CD4-positive, alpha-beta T cell treated with Interleukin-1 beta for 1 hour (primary cell): ENCODE results near the gene GFPT2.

Experiments
- DNase-seq, 2 donors: peaks; one replicate each; pipeline ENCODE4 v3.0.0-alpha.2; 2020 to 2022

Gene GFPT2

DNA sequence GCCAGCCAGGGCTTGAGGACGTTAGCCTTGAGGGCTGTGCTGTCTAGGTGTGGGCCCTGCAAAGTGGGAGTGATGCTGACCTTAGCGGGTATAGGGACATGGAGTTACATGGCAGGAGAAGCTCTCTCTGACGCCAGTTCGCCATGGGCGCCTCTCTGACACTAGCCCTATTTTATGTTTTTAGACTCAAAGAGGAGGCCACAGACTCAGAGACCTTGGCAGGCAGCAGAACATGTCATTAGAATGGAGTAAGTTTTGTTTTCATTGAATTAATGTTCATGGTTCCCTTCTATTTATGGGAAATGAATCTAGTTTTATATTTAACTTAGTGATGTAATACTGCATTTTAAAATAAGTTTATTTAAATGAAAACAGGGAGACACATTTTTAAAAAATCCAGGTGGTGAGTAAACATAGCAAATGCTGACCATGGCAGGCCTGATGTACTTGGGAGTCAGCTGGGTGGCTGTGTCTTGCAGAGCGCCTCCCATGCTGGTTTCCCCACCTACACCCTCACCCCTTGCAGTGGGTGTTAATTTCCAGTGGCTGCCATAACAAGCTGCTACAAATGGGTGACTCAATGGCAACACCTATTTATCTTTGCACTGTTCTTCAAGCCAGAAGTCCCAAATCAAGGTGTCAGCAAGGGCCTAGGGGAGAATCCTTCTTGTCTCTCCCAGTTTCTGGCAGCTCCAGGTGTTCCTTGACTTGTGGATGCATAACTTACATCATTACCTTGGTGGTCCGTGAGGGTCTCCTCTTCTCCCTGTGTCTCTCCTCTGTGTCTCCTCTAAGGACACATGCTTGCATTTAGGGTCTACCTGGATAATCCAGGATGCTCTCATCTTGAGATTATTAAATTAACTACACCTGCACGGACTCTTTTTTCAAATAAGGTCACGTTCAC lies 25.6 kb upstream of the GFPT2 start:
- no peak for DNase-seq

DNA sequence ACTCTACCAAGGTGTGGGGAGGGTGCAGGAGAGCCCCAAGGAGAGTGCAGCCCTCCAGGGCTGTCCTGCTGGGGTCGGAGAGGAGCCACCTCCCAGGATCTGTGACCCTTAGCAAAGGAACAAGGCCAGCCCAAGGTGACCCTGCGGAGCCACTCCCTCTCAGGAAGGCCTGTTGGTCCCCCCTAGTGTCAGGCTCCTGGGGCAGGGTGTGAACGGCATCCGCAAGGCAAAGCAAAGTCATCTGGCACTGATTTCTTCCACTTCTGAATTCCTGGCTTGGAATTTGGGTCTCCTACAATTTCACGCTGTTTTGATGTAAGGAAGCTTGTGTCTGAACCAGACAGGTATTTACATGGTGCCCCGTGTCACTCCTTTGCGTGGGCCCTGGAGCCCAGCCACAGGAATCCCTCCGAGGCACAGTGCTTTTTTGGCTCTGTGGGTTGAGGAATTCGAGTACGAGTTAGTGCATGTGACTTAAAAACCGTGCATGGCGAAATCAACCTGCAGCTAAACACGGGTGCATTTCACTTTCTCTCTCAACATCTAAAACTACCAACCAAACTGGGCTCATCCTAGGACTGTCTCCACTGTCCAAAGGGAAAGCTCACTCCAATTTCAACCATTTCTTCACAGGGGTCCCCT lies 24.5 kb upstream of the GFPT2 start:
- no peak for DNase-seq

DNA sequence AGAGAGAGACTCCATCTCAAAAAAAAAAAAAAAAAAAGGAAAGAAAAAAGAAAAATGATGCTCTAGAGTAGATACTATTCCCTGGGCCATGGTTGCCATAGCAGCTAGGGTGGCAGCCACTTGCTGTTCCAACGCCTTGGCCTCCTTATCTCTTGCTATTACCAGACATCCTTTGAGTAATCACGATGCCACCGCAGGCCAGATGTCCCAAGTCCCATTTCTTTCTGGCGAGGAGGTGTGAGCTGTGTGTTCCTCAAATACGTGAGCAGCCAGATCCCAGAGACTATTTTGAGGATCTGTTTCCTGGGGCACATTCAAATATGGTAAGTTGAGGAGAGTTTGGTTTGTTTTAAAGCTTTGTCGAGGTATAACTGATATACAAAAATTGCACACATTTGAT lies 23.4 kb upstream of the GFPT2 start:
- DNase-seq = no peak

DNA sequence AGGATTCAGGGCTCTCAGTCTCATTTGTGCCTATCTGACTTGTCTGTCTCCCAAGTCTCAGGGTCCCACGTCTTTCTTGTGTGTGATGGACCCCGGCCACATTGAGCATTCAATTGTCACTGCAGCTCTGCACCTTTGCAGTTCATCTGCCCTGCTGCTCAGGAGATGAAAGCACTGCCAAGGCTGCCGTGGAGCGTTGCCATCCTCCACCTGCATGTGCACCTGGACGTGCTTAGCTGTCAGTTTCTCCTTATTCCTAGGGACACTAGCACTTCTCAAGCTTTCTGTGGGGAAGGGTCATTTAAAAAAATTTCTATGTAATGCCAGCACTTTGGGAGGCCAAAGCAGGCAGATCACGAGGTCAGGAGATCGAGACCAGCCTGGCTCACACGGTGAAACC lies 22.8 kb upstream of the GFPT2 start:
- DNase-seq = no peak

DNA sequence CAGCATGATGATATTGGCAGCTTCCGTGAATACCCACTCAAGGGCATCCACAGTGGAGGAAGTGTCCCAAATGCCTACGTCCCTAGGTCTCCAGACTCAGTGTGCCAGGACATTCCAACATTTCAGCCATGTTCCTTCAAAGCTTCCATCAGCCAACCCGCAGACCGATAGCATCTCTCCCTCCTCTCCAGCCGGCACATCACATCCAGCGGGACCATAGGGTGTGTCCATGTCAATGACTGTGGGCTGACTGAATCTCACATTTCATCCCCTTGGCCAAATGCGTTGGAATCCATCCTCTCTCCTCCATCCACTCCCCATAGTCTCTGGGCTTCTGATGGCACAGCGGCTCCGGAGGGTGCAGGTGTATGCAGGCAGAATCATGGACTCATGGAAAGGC lies 22.2 kb upstream of the GFPT2 start:
- DNase-seq = no peak

DNA sequence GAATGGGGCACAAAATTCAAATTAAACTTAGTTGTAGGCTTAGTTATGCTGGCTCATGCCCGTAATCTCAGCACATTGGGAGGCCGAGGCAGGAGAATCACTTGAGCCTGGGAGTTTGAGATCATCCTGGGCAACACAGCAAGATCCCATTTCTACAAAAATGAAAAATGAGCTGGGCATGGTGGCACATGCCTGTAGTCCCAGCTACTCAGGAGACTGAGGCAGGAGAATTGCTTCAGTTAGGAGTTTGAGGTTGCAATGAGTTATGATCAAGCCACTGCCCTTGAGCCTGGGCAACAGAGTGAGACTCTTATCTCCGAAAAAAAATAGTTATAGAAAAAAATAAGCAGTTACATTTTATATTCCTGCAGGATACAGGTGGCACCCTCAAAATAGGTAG lies 20.7 kb upstream of the GFPT2 start:
- no peak for DNase-seq

DNA sequence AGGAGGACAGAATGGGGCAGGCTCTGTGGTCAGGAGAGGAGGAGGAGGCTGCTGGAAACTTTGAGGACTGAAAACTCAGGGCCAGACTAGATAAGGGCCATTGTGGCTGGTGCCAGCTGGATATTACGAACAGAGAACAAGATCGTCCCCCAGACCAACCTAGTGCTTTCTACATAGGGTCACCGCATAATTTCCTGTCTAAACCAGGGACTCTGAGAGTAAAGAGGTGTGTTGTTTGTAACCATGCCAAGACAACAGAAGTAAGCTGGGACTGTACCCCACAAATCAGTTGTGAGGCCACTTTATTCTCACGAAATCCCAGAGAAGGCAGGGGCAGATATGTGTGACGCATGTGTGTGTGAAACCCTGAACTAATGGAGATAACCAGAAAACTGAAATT lies 20.3 kb upstream of the GFPT2 start:
- DNase-seq = no peak

DNA sequence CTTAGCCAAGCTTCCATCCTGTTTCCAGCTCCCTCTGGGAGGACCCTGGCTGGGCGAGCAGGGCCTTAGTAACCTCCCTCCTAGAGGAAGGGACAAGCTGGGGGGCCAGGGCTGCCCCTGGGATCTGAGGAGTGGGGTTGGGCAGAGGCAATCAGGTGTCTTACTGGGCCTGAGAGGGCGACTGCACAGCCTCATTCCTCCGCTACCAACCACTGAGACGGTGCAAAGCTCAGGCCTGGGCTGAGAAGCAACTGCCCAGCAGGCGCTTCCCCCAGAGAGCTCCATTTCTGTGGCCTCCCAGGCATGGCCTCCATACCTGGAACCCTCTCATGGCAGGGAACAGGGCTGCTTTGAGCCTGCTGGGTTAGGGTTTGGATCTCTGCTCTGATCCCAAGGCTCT lies 18.8 kb upstream of the GFPT2 start:
- no peak for DNase-seq

DNA sequence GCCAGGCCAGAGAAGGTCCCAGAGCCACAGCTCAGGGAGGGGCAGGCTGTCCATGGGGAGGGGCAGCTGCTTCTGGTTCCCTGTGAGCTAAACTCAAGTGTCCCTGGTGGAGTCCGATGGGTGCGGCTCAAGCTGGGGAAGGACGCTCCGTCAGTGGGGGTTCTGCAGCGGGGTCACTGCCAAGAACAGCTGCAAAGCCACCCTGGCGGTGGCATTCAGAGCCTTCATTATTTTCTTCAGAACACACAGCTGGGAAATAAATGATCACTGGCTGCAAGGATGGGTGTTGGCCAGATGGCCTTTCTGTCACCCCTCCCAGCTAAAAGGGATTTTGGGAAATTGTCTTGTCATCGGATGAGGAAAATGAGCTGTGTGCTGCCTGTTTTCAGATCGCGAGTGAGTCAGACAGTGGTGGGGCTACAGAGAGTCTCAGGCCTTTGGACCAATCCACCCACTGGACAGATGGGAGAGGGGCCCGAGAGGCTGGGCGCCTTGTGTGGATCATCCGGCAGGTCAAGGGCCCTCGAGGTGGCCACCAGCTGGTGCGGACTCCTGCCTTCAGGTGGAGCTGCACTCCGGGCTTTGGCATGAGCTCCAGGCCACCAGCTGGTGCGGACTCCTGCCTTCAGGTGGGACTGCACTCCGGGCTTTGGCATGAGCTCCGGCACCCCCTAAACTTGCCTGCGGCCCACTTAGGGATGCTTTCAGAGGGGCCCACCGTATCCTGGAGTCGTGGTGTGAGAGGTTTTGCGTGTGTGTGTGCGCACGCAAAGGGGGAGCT lies 17.9 kb upstream of the GFPT2 start:
- no peak for DNase-seq

DNA sequence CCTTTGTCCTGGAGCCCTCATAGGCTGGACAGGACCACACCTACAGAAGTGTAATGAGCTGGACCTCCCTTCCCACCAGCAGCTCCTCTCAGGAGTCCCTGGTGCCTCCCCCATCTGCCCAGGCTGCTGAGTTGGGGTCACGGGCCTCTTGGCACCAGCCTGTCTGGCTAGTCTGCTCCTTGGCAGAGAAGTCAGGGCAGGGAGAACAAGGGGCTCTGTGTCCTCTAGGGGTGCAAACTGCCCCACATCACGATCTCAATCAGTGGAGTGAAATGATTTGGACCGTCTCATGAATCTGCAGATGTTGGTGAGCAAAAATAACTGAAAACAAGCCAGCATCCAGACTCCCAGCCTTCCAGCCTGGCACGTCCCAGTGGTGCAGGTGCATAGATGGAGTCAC lies 14.9 kb upstream of the GFPT2 start:
- no peak for DNase-seq

DNA sequence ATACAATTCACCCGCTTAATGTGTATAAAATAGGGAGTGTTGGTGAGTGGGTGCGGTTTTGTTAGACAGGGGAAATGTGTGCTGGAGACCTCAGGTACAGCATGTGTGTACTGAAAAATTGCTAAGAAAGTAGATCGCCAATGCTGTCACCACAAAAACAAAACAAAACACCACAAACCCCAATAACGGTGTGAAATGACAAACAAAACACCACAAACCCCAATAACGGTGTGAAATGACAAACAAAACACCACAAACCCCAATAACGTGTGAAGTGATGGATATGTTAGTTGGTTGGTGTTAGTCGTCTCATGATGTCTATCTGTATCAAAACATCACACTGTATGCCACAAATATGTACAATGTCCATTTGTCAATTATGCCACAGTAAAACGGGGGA lies 14.2 kb upstream of the GFPT2 start:
- peak in 1 of 2 donors; percentile 42 for DNase-seq

DNA sequence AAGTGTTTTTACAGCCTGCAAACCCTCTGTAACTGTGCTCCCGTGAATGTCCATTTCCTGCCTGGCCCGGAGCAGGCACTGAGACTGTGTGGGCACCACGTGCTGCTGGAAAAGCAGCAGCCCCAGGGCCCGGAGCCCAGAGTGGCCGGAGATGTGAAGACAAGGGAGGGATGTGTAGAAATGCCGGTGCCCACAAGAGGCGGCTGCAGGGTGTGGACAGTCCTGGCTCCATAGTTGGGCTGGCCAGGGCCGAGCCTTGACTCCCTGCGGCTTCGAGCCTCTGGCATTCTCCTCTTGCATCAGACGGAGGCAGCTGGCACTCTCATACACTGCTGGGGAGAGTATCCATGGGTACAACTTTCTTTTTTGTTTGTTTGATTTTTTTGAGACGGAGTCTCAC lies 13.2 kb upstream of the GFPT2 start:
- DNase-seq = no peak

DNA sequence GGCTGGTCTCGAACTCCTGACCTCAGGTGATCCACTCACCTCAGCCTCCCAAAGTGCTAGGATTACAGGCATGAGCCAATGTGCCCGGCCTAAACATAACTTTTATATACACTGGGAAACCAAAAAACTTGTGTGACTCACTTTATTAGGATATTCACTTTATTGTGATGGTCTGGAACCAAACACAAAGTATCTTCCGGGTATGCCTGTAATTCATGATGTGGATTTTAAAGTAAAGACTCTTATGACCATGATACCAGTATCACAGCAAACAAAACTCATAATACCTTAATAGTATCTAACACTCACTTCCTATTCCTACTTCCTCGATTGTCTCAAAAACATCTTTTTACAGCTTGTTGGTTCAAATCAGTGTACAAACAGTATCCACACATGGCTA lies 12.7 kb upstream of the GFPT2 start:
- DNase-seq = no peak

DNA sequence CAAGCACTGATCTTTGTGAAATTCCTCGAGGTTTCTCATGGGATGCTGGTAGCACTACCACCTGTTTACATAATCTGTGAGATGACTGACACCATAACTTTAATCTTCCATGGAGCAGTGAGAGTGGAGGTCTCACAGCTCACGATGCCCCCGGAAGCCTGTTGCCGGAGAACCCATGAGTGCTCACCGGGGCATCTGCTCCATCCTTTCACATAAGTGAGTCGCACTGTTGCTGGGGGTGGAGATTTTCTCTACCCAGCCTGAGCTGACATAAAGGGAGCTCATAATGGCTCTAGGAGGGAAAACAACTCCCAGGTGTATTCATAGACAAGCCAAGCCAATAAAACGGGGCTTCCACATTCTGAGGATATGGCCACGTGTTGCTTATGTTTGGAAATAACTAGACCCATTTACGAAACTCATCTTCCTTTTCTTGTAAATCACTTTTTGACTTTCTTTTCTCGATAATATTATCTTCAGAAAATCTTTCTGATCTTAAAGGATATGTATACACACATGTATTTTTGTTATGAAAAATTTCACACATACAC lies 11.2 kb upstream of the GFPT2 start:
- DNase-seq = no peak

DNA sequence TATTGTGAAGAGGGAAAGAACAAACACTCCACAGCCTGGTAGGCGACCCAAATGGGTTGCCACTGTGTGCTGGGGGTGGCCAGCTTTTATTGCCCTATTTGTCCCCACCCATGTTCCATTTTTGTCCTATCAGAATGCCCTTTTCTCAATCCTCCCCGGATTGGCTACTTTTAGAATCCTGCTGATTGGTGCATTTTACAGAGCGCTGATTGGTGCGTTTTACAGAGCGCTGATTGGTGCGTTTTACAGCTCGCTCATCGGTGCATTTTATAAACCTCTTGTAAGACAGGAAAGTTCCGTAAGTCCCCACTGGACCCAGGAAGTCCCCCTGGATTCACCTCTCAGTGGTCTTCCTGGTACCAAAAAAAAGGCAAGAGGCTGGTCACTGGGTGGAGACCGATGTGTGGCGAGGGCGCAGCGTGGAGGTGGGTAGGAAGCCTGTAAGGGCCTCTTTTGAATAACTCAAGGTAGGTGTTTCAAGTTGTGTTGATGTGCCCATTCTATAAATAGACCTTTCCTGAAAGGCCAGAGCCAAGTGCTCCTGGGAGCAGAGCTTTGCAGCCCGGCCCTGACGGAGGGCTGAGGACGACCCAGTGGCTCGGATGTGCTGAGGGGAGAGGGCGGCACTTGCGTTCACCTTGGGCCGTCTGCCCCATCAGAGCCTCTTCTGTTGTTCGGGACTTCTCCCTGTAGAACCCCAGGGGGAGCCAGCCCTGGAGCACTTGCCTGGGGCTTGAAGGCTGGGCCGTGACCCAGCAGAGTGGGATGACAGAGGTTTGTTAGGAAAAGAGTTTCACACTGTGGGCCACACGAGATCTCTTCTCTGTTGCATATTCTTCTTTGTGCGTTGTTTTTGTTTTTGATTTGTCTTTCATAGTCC lies 7.2 kb upstream of the GFPT2 start:
- DNase-seq = no peak

DNA sequence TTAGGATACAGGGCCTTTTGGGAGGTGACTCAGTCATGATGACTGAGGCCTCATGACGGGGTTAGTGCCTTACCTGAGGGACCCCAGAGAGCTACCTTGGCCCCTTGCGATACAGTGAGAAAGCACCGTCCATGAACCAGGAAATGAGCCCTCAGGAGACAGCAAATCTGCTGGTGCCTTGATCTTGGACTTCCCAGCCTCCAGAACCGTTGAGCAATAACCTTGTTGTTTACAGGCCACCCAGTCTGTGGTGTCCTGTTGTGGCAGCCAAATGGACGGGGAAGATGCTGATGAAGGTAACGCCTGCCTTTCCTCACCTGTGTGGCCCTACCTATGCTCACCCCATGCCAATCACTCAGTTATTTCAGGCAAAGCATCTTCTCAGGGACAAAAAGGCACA lies 5.6 kb upstream of the GFPT2 start:
- DNase-seq = no peak

DNA sequence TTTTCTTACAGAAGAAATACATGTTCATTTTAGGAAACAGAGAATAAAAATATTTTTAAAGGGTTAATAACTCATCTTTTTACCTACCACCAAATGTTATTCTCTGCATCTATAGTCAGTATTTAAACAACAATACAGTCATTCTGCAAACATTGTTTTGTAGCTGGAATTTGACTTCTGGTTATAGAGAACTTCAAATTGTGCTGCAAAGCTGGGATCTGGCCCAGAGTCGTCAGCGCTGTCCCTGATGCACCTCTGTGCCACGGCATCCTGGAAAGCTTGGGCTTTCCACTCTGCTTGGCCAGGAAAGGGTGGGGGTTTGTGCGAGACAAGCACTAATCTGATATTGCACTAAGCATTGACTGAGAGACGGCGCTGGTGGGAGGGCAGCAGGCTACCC lies 5.0 kb upstream of the GFPT2 start:
- DNase-seq = no peak

DNA sequence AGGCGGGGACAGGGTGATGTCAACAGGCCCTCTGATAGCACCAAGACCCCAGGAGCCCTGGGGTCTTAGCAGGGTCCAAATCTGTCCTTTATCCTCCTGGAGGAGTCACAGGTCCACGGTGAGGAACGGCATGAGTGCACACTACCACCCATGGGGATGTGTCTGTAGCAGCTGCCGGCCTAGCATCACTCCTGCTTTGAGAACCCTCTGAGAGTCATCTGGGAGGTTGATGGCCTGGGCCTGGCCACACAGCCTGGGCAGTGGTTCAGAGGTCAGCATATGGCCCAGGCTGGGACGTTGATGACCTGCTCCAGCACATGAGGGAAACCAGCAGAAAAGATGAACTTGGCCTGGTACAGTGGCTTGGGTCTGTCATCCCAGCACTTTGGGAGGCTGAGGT lies 1.8 kb upstream of the GFPT2 start:
- DNase-seq = no peak

DNA sequence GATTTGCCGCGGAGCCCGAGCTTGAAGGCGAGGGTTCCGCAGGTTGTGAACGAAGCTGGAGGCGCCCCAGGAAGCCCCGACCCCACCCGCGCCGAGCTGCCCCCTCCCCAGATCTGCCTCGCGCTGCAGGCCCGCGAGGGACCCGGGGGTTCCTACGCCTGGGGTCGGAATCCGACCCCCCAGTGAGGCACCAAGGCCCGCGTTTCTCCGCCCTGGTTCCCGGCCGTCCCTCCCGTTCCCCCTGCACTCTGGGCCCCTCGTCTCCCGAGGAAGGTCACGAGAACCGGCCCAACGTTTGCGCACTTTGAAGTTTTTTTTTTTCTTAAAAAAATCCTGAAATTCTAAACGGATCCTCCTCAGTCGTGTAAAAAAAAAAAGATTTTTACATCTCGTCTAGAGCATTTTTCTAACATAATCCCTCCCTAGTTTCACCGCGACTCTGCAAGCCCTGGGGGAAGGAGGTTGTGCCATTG lies 880 bp upstream of the GFPT2 start:
- DNase-seq = no peak

DNA sequence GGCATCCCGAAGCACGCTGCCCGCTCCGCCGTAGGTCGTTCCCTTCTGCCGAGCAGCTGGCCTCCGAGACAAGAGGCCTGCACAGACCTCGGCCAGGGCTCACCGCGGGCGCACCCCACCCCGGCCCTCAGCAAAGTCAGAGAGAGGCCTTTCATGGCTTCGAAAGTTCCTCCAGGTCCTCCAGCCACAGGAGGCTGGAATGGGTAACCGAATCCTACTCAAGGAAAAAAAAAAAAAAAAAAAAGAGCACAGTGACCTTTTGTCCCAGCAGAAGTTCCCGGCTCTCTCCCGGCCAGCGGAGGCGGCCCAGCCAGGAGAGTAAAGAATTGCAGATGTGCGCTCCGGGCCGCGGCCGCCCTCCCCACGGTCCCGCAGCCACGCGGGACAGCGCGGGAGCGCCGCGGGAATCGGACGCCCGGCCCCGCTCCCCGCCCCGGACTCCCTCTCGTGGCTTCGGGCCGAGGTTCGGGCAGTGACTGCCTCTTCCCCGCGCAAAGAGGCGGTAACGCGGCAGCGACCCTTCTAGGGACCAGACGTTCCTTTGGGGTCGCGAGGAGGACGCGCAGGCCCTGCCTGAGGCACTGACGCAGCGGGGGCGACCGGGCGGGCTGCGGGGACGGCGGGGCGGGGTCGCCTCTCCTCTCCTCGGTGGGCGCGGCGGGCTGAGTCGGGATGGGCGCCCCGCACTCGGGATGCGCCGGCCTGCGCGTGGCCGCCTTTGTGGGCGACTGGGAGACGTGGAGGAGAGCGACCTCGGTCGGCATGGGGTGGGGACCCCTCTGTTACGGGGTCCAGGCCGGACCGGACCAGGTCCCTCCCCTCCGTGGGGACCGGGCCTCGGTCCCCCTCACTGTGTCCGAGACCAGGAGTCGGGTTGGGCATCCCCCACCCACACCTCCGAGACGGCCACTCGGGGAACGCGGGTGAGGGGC lies 754 bp downstream of the GFPT2 start:
- no peak for DNase-seq
